MM.1S (cell line): ENCODE results near the gene COMMD10.

Experiments used
- DNase-seq: peaks from one replicate; pipeline ENCODE4 v3.0.0-alpha.2; 2015
- H2AFZ ChIP-seq: fragments of 300-600 bp; sonication (generic); 2 replicates; pipeline ENCODE4 v1.6.0; 2016; ENCODE audit warnings: antibody characterized with exemption, low read length
- H3F3A ChIP-seq: fragments of 300-600 bp; sonication (generic); 2 replicates; pipeline ENCODE4 v1.6.1; 2016; ENCODE audit warnings: mild to moderate bottlenecking, antibody characterized with exemption, low read length, moderate library complexity, mixed read lengths; ENCODE audit not compliant: insufficient read depth
- H3K27ac ChIP-seq: fragments of 300-600 bp; sonication (generic); 2 replicates; pipeline ENCODE4 v1.5.1; 2016; ENCODE audit warnings: mild to moderate bottlenecking, low read length
- H3K27me3 ChIP-seq: fragments of 300-600 bp; sonication (generic); replicated peaks from 2 replicates; pipeline ENCODE4 v1.6.0; 2016; ENCODE audit warnings: low read length; ENCODE audit not compliant: insufficient read depth
- H3K36me3 ChIP-seq: fragments of 300-600 bp; sonication (generic); replicated peaks from 2 replicates; pipeline ENCODE4 v1.6.1; 2016; ENCODE audit warnings: mild to moderate bottlenecking, low read length, mixed read lengths; ENCODE audit not compliant: insufficient read depth
- H3K4me1 ChIP-seq: fragments of 300-600 bp; sonication (generic); 2 replicates; pipeline ENCODE4 v1.6.1; 2016; ENCODE audit warnings: low read length, mixed read lengths
- H3K4me2 ChIP-seq: fragments of 300-600 bp; sonication (generic); 2 replicates; pipeline ENCODE4 v1.6.0; 2016; ENCODE audit warnings: low read depth, low read length
- H3K4me3 ChIP-seq: fragments of 300-600 bp; sonication (generic); 2 replicates; pipeline ENCODE4 v1.5.1; 2016; ENCODE audit warnings: low read length, mixed read lengths
- H3K79me2 ChIP-seq: fragments of 300-600 bp; sonication (generic); 2 replicates; pipeline ENCODE4 v1.6.1; 2016; ENCODE audit warnings: mixed run types, low read length, mixed read lengths
- H3K9ac ChIP-seq: fragments of 300-600 bp; sonication (generic); 2 replicates; pipeline ENCODE4 v1.6.1; 2016; ENCODE audit warnings: low read length, mixed read lengths
- H3K9me2 ChIP-seq: fragments of 300-600 bp; sonication (generic); replicated peaks from 2 replicates; pipeline ENCODE4 v1.6.1; 2016; ENCODE audit warnings: mild to moderate bottlenecking, low read length, mixed read lengths; ENCODE audit not compliant: insufficient read depth
- H3K9me3 ChIP-seq: fragments of 300-600 bp; sonication (generic); replicated peaks from 2 replicates; pipeline ENCODE4 v1.6.1; 2016; ENCODE audit warnings: mild to moderate bottlenecking, low read length, mixed read lengths; ENCODE audit not compliant: insufficient read depth
- H4K20me1 ChIP-seq: fragments of 300-600 bp; sonication (generic); 2 replicates; pipeline ENCODE4 v1.6.1; 2016; ENCODE audit warnings: mild to moderate bottlenecking, low read length, moderate library complexity, mixed read lengths; ENCODE audit not compliant: insufficient read depth
- CTCF ChIP-seq: fragments of 300-600 bp; sonication (generic); IDR thresholded peaks from 2 replicates; pipeline ENCODE4 v1.5.1; 2016; ENCODE audit warnings: antibody characterized with exemption, low read length, mixed read lengths
- EZH2 ChIP-seq: fragments of 300-600 bp; sonication (generic); optimal IDR thresholded peaks from 2 replicates; pipeline ENCODE3; 2017; ENCODE audit warnings: low read depth, mild to moderate bottlenecking, antibody characterized with exemption, low read length, mixed read lengths
- EZH2phosphoT487 ChIP-seq: fragments of 300-600 bp; sonication (generic); IDR thresholded peaks from 2 replicates; pipeline ENCODE4 v1.6.1; 2018; ENCODE audit warnings: antibody characterized with exemption, low read length

The COMMD10 gene

GRCh38 chr5:116090302-116090701, 5.5 kb downstream of the COMMD10 start:
- DNase-seq: no peak
- no peaks in the 10 kb centered on the region for H3K4me1 ChIP-seq
- H3K27me3 ChIP-seq: no peaks in the 10 kb centered on the region
- H3K4me2 ChIP-seq: no peak overlapping the region
- no peaks in the 10 kb centered on the region for H3K9me2 ChIP-seq
- H3F3A ChIP-seq: no peaks in the 10 kb centered on the region
- no peak overlapping the region for H3K4me3 ChIP-seq
- H3K27ac ChIP-seq: no peak overlapping the region
- TF ChIP-seq EZH2 (no peak), CTCF (no peak), EZH2phosphoT487 (no peak)
- H2AFZ ChIP-seq: no peak overlapping the region
- H3K9me3 ChIP-seq: no peaks in the 10 kb centered on the region
- no peaks in the 10 kb centered on the region for H4K20me1 ChIP-seq
- peaks cover 3% of the 10 kb centered on the region; the same call in 1 of the 2 replicates for H3K36me3 ChIP-seq
- no peak overlapping the region for H3K9ac ChIP-seq
- peaks cover 13% of the 10 kb centered on the region for H3K79me2 ChIP-seq

GRCh38 chr5:116091416-116091815, 6.6 kb downstream of the COMMD10 start:
- no peaks in the 10 kb centered on the region for H3K9me3 ChIP-seq
- H2AFZ ChIP-seq: no peak overlapping the region
- H3K4me3 ChIP-seq: no peak overlapping the region
- H3K27ac ChIP-seq: no peak overlapping the region
- no peaks in the 10 kb centered on the region for H3F3A ChIP-seq
- H3K4me2 ChIP-seq: no peak overlapping the region
- H4K20me1 ChIP-seq: no peaks in the 10 kb centered on the region
- peaks cover 3% of the 10 kb centered on the region; the same call in 1 of the 2 replicates for H3K36me3 ChIP-seq
- no peak overlapping the region for H3K9ac ChIP-seq
- H3K4me1 ChIP-seq: no peaks in the 10 kb centered on the region
- no peak for DNase-seq
- TF ChIP-seq CTCF: no peak
- TF ChIP-seq EZH2phosphoT487: no peak
- no peak for TF ChIP-seq EZH2
- H3K27me3 ChIP-seq: no peaks in the 10 kb centered on the region
- 0 out of 2 replicates have a peak, but pooled peaks cover 3% of the 10 kb centered on the region for H3K79me2 ChIP-seq
- no peaks in the 10 kb centered on the region for H3K9me2 ChIP-seq

GRCh38 chr5:116097301-116097700, 12.5 kb downstream of the COMMD10 start:
- no peak for TF ChIP-seq EZH2phosphoT487
- no peak for TF ChIP-seq EZH2
- no peak for TF ChIP-seq CTCF
- Histone ChIP-seq H3K27ac (no peak overlapping the region), H3K4me3 (no peak overlapping the region), H4K20me1 (no peaks in the 10 kb centered on the region), H3K9me3 (no peaks in the 10 kb centered on the region), H3K27me3 (no peaks in the 10 kb centered on the region), H3K36me3 (peaks cover 3% of the 10 kb centered on the region; the same call in 1 of the 2 replicates), H3K9me2 (no peaks in the 10 kb centered on the region), H3F3A (no peaks in the 10 kb centered on the region), H3K4me2 (no peak overlapping the region), H3K9ac (no peak overlapping the region), H3K4me1 (no peaks in the 10 kb centered on the region), H2AFZ (no peak overlapping the region), H3K79me2 (no peaks in the 10 kb centered on the region)
- no peak for DNase-seq
